Stimulated activated CD4-positive, alpha-beta T cell treated with anti-CD3 and anti-CD28 coated beads, Interleukin-4, amount 100 ng/mL, for 1 hour (primary cell): ENCODE results near the gene PREX1.

ENCODE experiments used
- DNase-seq: peaks from one replicate; pipeline ENCODE4 v3.0.0-alpha.2; 2020

Gene PREX1

GRCh38 chr20:48649104-48649626 lies 178.6 kb downstream of the PREX1 start:
- no peak for DNase-seq

- DNase-seq: no peak
Observed at GRCh38 chr20:48648482-48649051, 179.2 kb downstream of the PREX1 start.

DNA sequence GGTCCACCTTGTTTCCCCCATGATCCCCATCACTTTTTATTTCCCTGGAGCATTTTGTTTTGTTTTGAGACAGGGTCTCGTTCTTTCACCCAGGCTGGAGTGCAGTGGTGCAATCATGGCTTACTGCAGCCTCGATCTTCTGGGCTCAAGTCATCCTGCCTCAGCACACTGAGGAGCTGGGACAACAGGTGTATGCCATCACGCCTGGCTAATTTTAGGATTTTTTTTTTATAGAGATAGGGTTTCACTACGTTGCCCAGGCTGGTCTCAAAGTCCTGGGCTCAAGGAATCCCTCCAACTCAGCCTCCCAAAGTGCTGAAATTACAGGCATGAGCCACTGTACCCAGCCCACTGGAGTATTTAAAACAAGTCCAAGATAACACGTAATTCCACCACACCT lies 179.9 kb downstream of the PREX1 start:
- DNase-seq: no peak

- no peak for DNase-seq
Observed at GRCh38 chr20:48645666-48646065, 182.1 kb downstream of the PREX1 start.

DNA sequence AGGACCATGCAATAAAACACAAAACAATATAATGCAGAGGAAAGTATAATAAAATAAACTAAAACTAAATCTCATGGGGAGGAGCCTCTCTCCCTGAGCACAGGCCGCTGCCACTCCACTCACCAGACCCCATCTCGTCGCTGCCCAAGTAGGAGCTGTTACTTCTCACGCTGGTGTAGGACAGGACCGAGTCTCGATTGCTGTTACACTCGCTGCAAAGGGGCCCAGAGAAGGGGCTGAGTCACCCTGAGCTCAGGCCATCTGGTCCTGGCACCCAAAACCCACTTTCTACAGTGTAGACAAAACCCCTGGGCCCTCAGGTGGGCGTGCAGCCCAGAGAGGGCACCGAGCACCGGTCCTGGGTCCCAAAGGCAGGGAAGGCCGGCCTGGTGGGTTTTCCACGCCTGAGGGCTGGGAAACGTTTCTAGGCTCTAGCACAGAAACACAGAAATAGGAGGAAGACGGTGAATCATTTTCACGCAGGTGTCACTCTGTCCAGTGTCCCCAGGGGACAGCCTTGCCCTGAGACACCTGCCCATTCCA lies 183.4 kb downstream of the PREX1 start:
- no peak for DNase-seq

DNA sequence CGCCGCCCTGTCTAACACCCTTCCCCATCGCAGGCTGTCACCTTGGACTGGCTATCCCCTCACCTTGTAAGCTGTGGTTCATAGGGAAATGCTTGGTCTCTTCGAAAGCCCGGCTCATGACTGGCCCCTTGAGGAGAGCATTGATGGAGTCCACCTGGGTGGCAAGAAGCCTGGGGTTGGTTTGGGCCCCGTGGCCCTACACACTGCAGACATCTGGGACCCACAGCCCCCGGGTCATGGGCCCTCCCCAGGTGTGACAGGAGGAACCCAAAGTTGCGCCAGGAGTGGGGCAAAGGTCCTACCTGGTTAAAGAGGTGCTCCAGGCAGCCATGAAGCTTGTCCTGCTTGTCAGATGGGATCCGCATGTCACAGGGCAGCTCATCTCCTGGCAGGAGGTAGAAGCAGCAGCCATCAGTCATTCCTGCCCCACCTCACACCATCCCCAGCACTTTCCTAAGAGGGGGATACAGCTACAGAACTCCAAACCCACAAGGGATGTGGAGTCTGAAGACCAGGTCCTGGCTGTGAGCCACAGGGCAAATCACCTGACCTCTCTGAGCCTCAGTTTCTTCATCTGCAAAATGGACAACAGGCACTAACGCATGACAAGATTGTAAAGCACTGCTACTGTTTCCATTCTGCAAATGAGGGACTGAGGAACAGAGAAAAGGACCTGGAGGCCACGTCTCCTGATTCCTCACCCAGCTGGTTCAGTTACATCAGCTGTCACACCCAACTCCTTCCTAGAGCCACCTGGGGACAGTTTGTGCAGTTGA lies 185.5 kb downstream of the PREX1 start:
- no peak for DNase-seq

- no peak for DNase-seq
Observed at GRCh38 chr20:48640871-48641270, 186.9 kb downstream of the PREX1 start.

GRCh38 chr20:48639899-48640298 lies 187.9 kb downstream of the PREX1 start:
- no peak for DNase-seq

DNA sequence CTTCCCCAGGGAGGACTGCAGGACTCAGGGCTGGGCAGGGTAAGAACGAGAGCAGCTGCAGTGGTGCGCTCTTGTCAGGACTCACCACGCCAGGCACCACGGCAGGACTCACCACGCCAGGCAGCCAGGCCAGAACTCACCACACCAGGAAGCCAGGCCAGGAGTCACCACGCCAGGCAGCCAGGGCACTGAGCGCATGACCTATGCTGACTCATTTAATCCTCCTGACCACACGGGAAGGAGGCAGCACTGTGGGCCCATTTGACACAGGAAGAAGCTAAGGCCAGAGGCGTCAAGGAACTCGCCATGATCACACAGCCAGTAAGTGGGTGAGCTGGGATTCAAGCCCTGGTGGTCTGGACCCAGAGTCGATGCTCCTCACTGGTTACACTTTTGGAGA lies 189.3 kb downstream of the PREX1 start:
- DNase-seq: no peak

DNA sequence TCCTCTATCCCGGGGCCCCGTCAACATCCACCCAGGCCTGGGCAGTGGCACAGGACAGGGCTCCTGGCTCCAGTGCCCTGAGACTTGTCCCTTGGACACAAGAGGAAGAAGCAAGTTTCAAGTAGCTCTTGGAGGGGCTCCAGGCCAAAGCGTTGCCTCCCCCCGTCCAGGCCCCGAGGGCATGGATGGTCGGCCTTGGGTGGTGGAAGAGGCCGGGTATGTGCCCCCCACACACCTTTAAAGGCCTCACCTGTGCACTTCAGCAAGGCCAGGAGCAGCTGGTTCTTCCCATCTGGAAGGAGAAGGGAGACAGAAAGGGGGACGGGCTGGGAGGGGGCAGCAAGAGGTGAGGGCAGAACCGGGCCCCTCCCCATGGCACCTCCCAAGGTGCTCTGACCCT lies 190.3 kb downstream of the PREX1 start:
- DNase-seq: no peak

- DNase-seq: no peak
Observed at GRCh38 chr20:48636301-48636700, 191.5 kb downstream of the PREX1 start.

DNA sequence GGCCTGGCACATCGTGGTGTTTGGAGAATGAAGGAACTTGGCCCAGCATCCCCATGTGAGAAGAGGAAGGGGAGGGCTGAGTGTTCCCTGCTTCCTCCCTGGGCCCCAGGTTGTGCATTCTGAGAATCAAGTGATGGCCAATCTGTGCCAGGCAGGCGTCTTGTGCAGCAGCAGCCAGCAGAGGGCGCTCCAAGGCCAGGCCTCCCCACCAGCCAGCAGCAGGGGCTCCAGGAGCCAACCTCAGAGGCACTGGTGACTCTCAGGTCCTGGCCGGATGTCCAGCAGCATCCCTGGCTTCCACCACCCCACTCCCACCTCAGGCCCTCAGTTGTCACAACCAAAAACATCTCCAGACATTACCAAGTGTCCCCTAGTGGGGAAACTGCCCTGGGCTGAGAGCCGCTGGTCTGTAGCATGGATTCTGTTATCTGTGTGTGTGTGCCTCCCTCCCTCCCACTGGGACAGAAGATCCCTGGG lies 192.0 kb downstream of the PREX1 start:
- peak; percentile 68 for DNase-seq

- DNase-seq: no peak
Observed at GRCh38 chr20:48635361-48635760, 192.4 kb downstream of the PREX1 start.

GRCh38 chr20:48634641-48635040 lies 193.2 kb downstream of the PREX1 start:
- DNase-seq: no peak

DNA sequence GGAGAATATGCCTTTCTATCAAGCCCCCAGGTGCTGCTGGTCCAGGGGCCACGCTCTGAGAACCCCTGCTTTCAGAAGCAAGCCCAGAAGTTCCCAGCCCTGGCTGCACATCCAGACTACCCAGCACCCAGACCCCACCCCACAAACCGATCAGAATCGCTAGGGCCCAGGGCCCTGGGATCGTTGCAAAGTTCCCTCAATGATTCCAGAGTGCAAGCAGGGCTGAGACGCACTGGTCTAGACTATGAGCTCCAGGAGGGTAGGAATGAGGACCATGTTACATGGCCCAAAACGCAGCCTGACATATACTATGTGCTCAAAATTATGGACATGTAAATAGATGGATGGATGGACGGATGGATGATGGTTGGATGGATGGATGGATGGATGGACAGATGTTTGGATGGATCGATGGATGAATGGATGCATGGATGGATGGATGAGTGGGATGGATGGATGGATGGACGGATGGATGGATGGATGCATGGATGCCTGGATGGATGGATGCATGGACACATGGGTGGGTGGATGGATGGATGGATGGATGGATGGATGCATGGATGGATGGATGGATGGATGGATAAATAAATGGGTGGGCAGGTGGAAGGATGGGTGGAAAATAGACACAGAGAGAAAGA lies 194.1 kb downstream of the PREX1 start:
- DNase-seq: no peak

GRCh38 chr20:48632825-48633619 lies 194.8 kb downstream of the PREX1 start:
- DNase-seq: no peak

DNA sequence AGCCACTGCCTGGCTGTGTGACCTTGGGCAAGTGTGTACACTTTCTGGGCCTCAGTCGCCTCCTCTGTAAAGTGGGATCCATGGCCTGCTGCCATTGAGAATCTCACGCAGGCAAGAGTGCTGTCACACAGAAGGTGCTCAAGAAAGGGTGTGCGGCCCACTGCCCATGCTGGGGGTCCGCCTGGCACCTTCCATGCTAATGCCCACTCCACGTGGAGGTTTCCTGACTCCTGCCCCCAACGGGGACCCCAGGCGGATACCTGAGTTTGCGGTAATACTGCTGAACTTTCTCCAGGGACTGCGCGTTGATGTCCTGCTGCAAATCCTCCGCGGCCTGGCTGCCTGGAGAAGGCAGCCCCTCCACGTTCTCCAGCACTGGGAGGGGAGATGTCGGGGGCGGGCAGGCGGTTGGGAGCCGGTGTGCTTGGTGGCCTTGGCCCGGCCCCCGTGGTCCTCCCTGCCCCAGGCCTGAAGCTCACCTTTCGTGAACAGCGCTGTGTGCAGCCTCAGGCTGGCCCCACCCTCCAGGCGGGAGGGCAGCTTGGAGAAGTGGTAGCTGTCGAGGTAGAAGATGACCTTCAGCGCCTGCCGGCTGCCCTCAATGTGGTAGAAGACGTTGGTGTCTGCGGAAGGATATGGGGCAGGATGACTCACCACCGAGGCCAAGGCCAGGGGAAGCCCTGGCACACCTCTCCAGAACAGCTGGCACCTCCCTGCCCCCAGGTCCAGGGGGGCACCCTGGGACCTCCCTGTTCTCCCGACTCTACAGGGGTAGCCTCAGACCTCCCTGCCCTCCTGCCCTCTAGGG lies 195.6 kb downstream of the PREX1 start:
- DNase-seq: no peak

GRCh38 chr20:48631114-48632016 lies 196.4 kb downstream of the PREX1 start:
- DNase-seq: no peak

DNA sequence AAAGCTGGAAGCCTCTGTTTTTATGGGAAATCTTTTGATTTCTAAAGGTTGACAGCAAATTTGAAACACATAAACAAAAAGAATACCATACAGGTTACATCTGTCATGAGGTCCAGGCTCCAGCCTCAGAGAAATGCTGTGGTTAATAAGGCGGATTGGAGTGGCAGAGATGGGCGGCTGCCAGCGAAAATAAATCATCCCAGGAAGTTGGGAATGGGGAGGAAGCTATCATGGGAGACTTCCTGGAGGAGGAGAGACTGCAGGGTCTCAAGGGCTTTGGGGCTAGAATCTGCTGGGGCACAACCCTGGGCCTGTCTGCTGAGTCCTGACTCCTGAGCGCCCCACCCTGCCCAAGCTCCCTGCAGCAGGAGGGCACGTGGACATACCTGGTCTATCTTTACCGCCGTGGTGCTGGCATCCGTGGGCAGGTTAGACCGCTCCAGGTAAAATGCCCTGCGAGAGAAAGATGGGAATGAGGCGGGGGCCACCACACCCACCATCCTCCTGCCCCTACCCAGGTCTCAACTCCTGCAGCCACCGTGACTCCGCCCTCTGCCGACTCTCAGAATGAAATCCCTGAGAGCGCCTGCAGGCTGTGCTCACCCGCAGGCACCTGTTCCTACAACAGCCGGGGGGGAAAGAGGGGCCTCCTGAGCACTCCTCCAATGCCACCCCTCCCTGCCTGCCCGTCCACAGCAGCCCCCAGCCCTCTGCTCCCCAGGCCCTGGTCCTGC lies 197.3 kb downstream of the PREX1 start:
- no peak for DNase-seq

DNA sequence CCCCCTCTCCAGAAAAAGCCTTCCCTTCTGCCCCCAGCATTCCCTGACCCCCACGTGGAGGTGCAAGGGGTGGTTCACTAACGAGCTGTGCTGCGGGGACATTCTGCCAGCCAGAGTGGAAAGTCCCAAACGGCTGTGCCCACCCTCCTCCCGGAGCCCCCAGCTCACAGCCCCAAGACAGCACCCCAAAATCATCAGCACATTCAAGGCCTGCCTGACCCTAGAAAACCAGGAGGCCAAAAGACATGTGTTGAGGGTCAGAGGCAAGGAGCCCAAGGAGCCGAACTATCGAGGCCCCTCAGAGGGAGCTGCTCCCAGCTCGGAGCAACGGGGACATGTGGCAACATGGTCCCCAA lies 197.9 kb downstream of the PREX1 start:
- DNase-seq: no peak
